Measurements from ENCODE around the gene ABHD16B.

ABHD16B gene

DNA sequence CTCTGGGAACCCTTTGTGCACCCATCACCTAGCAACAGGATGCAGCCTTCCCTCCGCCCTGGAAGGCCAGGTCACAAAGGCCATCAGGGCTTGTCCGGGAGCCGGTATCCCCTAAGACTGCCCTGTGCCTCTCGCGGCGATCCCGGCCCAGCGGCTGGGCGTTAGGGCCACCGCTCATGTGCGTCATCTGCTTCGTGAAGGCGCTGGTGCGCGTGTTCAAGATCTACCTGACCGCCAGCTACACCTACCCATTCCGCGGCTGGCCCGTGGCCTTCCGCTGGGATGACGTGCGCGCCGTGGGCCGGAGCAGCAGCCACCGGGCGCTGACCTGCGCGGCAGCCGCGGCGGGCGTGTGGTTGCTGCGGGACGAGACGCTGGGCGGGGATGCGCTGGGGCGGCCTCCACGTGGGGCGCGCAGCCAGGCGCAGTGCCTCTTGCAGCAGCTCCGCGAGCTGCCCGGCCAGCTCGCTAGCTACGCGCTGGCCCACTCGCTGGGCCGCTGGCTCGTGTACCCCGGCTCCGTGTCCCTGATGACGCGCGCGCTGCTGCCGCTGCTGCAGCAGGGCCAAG lies at the start of gene ABHD16B:
Gene ABHD16B, plus strand, starts transcription at position 134 of the 570 bp plus-strand sequence. Its CDS starts 43 bp downstream, at position 177.
- no peak for DNase-seq

DNA sequence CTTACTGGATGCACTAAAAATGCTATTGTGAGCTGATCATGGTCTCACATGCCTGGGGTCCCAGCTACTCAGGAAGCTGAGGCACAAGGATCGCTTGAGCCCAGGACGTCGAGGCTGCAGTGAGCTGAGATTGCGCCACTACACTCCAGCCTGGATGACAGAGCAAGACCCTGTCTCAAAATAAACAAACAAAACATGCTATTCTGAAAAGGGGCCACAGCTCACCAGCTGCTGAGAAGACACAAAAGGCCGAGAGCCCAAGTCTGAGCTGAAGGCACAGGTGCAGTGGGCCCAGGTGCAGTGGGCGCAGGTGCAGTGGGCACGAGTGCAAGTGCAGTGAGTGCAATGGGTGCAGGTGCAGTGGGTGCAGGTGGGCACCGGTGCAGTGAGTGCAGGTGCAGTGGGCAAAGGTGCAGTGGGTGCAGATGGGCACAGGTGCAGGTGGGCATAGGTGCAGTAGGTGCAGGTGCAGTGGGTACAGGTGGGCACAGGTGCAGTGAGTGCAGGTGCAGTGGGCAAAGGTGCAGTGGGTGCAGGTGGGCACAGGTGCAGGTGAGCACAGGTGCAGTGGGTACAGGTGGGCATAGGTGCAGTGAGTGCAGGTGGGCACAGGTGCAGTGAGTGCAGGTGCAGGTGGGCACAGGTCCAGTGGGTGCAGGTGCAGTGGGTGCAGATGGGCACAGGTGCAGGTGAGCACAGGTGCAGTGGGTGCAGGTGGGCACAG lies 46.2 kb upstream of the ABHD16B start:
- DNase-seq: no peak

DNA sequence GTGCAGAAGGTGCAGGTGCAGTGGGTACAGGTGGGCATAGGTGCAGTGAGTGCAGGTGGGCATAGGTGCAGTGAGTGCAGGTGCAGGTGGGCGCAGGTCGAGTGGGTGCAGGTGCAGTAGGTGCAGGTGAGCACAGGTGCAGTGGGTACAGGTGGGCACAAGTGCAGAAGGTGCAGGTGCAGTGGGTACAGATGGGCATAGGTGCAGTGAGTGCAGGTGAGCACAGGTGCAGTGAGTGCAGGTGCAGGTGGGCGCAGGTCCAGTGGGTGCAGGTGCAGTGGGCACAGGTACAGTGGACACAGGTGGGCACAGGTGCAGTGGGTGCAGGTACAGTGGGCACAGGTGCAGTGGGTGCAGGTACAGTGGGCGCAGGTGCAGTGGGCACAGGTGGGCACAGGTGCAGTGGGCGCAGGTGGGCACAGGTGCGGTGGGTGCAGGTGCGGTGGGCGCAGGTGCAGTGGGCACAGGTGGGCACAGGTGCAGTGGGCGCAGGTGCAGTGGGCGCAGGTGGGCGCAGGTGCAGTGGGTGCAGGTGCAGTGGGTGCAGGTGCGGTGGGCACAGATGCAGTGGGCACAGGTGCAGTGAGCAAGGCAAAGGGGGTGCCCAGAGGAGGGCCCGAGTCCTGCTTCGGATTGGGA lies 45.6 kb upstream of the ABHD16B start:
- DNase-seq: no peak

DNA sequence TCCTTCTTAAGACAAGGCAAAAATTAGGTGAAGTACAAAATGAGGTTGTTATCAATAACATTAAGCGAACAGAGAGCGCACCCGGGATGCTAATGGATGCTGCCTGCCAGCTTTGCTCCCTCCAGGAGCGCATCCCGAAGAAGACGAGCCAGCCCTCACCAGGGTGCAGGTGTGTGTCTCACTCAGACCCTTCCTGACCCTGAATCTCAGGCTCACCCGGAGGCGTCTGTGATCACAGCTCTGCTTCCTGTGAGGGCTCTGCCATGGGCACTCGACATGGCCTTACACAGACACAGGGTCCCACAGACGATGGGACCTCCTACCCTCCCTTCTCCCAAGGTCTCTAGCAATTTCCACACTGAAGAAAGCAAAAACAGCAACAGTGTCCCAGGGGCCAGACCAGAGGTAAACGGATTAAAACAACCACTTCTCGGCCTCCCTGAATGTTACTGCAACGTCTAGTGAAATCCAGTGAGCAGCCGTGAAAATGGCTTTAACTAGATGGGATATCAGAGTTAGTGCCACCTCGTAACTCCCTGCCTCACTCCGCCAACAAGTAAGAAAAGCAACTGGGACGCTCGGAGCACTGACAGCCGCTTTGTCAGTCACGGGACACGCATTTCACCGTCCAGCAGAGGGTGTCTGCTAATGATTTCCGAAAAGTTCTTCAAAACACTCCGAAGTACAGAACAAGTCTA lies 41.9 kb upstream of the ABHD16B start:
- peak in 1 of 2 donors; percentile 39 for DNase-seq

DNA sequence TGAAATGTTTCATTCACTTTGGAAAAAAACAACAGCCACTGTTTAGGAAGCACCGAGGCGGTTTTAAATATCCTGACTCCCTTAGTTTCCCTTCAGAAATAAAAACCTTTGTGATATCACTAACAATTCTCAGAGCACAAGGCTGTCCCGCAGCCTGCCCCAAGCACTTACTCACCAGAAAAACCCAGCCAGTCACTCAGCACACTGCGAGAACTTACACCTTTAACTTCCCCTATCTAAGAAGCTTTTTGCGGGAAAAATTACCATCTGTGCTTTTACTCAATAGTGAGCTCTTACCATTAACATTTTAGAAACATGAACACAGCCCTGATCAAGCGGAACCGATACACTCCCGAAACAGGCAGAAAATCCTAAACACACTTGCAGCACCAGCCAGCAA lies 39.5 kb upstream of the ABHD16B start:
- no peak for DNase-seq

DNA sequence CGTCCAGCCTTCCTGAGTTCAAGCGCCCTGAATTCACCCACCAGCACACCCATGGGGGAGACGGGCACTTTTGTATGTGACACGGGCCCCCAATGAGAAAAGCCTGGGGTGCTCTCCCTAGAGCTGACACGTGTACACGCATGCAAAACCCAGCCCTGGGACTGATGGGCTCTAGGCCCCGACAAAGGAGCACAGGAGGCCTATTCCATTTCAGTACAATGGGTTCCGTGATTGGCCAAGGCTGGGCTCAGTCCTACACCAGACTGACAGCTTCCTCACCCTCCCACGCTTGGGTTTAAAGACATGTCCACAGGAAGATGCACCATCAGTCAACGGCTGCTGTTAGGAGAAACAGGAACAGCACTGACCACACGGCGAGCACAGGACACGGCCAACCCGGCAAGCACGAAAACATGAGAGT lies 39.0 kb upstream of the ABHD16B start:
- no peak for DNase-seq

DNA sequence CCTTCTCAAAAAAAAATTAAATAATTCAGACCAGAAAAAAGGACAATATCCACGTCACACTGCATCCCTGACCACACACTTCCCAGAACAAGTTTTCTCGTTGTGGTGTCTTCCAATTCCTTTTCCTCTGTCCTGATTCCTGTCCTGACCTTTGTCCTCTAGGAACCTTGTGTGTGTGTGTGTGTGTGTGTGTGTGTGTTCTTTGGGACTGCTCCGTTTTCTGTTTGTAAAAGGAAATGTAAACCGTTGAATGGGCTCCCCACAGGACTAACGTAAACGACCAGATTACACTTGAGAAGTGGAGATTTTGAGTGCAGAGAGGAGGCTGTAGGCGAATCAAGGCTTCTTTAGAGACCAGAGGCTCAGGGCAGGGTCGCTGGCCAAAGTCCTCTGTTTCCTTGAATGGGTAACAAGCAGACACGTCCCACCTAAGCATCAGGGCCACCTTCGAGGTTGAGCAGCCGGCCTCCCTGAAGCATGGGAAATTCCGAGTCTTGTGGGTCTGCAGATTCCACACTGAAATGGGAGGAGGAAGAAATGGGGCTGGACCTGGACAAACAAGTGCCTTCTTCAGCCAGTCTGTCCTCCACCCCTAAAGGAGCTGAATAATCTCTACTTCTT lies 37.5 kb upstream of the ABHD16B start:
- no peak for DNase-seq

DNA sequence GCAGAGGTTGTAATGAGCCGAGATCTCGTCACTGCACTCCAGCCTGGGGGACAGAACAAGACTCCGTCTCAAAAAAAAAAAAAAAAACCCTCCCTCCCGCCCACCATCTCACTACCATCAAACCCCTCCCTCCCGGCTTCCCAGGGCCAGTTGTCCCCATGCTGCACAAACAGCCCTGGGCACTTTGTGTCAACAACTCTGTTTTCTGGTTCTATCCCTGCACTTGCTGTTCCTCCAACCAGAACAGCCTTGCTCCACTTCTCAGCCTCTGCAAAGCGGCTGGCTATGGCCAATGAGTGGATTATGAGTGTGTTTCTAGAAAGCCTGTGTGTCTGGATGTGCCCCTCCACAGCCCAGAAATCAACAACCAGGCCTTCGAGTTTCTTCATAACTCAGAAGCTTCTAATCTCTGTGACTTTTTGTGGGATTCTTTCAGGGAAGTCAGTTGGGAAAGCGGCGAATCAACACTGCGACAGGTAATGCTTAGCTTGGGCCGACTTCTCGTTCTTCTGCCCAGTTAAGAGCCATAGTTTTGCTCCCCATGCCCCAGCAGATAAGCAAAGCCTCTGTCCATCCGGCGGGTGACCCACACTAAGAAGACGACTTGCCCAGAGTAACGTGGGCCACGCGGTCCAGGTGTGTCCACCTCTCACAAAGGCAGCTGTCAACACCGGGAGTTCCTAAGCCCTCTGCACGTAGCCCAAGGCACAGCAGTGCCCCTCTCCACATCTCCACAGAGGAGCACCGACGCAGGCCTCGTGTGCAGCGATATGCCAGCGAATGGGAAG lies 35.8 kb upstream of the ABHD16B start:
- no peak for DNase-seq

DNA sequence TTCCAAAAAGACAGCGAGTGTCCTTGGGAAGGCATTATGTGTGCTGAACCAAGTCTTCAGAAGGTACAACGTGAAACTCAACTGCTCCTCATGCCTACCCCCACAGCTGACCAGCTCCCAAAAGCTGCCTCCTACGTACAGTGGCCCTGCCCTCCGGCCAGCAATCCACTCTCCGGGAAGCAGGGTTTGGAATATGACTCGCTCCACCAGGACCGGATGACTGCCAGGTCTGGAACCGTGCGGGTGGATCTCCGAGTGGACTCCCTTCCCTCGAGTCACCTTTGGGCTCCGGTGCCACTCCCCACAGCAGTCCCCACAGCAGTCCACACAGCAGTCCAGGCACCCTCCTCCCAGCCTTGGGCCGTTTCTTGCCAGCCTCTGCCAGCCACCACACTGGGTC lies 34.5 kb upstream of the ABHD16B start:
- no peak for DNase-seq

DNA sequence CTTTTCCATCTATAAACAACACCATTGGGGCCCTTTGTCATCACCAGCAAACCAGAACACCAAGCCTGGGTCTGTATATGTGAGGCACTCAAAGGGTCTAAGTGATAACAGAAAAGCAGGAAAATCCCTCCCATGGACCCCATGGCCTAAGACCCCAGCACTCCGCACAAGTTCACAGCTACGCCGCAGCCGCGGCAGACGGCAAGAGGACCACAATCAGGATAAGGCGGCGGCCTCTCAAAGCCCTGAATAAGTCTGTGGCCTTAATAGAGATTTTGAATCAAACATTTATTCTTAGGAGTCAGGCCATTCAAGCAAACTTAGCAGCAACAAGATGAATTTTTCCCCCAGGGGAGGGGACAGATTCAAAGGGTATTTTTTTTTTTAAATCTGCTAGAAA lies 33.2 kb upstream of the ABHD16B start:
- DNase-seq: no peak

DNA sequence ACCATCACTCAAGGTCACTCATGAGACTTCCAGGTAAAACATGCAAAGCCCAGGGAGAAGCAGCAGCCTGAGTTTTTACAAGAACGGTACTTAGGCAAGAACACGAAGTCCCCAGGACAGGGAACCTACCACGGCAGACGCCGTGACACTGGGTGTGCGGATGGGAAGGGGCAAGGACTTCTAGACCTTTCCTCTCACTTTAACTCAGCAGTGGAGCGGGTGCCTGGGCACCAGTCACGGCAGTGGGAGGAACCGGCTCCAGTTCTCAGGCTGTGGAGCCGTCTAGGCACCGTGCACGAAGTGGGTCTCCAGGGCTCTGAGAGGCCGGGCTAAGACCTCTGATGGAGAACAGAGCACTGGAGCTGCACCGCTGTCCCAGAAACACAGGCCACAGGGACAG lies 32.8 kb upstream of the ABHD16B start:
- no peak for DNase-seq

DNA sequence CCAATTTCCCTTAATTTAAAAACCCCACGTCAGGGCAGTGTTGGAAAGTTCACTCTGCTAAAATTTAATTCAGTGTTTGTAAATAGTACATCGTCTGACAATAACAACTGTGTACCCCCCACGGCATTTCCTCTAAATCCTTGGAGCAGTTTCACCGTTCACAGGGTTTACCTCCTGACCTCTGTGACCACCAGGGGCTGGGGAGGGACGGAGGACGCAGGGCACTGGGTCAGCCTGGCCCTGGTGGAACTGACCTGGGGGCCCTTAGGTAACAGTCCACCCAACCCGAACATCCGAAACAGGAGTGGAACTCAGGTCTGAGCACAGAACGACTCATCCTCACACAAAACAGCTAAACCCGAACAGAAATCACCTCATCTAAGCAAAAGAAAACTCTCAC lies 32.3 kb upstream of the ABHD16B start:
- no peak for DNase-seq

DNA sequence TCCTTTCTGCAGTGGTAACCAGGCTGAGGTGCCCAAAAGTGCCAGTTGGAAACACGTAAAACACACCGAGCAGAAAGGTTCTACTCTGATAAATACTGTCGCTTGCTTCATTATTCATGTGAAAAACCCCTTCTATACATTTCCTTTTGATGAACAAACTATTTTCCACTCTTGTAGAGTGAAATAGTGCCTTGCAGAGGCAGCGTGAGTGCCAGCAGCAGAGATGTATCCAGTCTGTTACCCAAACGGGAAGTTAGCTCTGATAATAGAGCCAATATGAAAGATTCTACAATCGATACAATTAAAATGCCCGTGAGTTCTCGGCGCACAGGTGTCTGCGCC lies 31.7 kb upstream of the ABHD16B start:
- no peak for DNase-seq

DNA sequence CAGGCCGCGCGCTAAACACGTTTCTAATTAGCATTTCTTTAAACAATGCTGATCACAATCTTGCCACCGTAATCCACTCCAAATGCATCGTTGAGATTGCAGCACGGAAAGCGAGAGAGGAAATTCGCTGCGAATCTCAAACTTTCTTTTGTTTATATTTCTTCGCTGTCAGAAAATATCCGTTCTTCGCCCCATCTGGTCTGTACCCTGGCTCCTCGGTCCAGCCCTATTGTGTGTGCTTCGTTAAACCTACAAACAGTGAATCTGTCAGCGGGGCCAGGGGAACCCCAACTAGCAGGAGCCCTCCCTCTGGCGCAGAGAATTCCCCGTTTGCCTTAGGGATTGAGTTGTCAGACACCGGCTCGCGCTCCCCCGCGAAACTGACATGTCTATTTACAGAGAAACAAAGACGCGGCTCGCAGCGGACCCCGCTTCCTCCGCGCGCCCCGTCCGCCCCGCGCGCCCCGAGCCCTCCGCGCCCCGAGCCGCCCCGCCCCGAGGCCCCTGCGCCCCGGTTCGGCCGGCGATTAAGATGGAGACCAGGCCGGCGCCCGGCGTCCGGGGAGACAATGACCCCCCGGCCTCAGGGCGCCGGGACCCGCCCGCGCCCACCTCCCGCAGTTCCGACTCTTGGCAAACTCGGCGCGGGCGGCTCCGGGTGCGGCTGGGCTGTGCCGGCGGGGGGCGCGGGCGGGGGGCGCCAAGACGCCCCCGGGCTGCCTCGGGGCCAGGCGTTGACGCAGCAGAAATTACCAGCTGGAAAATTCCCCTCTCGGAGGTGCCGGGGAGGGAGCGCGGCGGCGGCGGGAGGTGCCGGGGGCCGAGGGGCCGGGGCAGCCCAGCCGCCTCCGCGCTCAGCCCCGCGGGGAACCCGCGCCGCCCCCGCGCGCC lies 31.1 kb upstream of the ABHD16B start:
- no peak for DNase-seq

DNA sequence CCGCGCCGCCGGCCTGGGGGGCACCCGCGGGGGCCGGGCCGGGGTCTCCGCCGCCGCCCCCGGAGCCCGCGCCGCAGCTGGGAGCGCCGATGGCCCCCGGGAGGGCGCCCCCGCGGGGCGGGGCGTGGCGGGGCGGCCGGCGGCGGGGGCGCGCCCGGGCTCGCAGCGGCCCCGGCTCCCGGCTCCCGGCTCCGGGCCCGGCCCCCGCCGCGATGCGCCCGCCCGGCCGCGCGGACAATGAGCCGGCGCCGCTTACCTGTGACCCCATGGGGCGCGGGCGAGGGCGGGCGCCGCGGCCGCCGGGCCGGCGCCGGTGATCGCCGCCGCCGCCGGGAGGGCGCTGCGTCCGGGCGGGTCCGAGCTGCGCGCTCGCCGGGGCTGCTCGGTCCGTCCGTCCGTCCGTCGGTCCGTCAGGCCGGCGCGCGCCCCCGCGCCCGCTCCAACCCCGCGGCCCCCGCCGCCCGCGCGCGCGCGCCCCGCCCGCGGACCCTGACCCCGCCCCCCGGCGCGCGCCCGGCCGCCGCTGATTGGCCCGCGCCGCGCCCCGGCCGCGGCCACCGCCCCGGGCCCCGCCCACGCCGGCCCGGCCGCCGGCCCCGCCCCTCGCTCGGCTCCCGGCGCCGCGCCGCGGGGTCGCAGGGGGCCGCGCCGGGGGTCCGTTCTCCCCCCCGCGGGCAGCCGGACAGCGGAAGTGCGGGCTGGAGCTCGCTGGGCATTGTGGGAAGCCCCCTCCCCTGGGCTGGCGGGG lies 30.3 kb upstream of the ABHD16B start, which contains the start of gene ZBTB46:
Gene ZBTB46, minus strand, starts transcription at position 424 of the 748 bp plus-strand sequence. CDS start 40,507 bp downstream, outside the sequence.
- DNase-seq: no peak

DNA sequence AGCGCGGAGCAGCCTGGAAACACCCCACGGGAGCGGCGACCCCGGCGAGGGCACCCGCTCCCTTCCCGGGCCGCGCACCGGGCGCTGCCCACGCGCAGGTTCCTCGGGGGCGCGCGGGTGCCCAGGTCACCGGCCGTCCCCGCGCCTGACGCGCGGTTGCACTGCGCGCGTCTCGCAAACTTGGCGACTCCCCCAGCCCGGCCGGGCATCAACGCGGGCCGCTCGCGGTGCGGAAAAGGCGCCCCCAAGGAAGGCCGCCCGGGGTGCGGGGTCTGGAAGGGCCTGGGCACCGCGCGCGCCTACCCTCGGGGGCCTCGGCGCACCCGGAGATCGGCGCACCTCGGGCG lies 29.7 kb upstream of the ABHD16B start:
- no peak for DNase-seq

DNA sequence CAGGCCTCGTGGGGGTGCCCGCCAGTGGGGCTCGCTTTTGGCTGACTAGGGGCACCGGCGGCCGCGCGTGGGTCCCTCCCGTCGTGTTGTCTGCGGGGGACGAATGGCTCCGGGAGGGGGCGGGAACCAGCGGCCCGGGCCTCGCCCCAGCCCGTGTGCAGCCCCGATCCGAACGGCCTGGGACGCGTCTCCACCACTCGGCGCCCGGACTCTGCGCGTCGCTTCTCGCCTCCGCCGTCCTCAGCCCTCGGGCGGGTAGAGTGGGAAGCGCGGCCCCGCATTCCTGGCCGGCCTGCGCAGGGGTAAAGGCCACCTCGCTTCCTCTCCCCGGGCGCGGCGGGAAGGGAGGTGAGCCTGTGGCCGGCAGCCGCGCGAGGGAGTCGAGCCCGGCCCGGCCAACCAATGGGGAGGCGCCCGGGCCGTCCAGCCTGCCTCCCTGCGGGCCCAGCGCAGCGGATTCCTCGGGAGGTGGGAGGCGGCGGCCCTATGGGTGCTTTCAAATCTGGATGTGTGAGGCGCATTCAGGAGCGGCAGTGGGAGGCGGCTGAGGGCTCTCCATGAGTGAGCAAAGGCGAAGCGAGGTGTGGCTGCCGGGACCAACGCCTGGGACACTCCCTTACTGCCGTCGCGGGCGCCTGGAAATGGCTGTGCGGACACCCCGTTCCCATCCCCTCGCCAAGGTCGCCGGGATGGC lies 29.2 kb upstream of the ABHD16B start:
- no peak for DNase-seq

DNA sequence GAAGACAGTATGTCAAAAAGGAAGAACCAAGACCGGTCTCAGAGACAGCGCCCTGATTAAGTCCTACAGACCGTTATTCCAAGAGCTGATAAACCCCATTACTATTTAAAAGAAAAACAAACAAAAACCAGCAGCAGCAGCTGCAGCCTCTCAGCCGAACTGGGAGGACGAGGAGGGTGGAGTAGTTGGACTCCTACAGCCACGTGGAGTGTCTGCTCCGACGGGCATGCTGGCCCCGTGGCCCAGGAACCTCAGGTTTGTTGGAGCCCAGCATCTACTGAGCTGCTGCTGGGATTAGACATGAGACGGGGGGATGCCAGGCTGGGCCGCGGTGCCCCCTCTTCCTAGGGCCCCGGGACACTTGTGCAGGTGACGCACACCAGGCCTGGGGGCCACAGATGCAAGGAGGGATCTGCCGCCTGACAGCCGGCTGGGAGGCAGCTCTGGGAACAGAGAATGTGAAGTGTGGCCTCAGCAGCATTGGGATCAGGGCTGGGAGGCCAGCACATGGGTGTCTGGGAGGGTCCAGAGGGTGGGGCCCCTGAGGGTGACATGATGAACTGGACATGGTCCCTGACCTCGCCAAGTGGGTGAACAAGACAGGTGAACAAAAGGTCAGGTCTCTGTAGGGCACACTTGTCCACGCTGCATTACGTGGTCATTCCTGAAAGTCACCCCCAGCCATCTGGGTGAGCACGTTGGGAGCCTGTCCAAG lies 27.4 kb upstream of the ABHD16B start:
- DNase-seq: no peak

DNA sequence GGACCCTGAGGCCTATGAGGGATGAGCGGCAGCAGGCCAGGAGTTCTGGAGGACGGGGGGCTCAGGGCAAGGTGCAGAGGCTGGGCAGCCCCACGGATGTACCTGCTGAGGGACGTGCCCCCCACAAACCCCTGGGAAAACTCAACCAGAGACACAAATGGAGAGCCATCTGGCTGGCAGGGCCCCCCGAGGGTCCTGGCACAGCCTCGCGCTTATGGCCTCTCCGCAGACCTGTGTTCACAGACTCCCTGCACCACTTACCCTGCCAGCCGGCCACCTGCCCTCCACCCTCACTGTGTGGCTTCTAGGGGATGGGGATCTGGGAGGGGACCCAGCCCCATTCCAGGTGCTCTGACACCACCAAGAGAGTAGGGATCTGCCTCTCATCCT lies 26.8 kb upstream of the ABHD16B start:
- no peak for DNase-seq

Data from bone marrow (tissue), 2 donors.